Gastroesophageal sphincter (tissue), 3 donors: ENCODE results near the gene CPA4.

Experiments
- EP300 ChIP-seq: sonication (generic); formaldehyde crosslinking; IDR thresholded peaks from one replicate; pipeline ENCODE4 v1.6.1; 2017; ENCODE audit warnings: antibody characterized with exemption, mild to moderate bottlenecking
- POLR2AphosphoS5 ChIP-seq: sonication (generic); formaldehyde crosslinking; IDR thresholded peaks from one replicate; pipeline ENCODE4 v1.6.1; 2017; ENCODE audit warnings: antibody characterized with exemption
- TF ChIP-seq, protein P1 (sequence below), 4 experiments: fragments of 200-600 bp in 2 of 4; fragments of 450-650 bp in 2 of 4; sonication (generic) in 1 of 4; IDR thresholded peaks; one replicate each; pipeline ENCODE4 v1.5.1; 2017 to 2019; ENCODE audit warnings: antibody characterized with exemption in 4 of 4, mild to moderate bottlenecking in 2 of 4, moderate library complexity in 2 of 4

DNA sequence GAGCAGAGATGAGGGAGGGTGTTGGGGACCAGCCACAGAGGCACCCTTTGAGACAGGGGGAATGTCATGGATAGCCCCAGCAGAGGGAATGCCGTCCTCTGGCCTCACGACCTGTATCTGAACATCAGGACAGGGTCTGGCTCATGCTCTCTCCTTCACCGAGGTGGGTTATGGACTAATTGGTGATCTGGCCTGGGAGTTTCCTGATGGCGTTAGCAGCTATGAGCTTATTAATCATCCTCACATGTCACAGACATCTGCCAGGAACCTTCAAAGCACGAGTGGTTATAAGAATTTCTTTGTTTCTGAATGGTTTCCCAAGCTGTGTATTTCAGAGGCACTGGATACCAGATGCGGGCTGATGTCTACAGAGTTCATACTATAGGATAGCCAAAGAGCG, 6.9 kb downstream of the CPA4 start:
- TF ChIP-seq, protein P1, sequence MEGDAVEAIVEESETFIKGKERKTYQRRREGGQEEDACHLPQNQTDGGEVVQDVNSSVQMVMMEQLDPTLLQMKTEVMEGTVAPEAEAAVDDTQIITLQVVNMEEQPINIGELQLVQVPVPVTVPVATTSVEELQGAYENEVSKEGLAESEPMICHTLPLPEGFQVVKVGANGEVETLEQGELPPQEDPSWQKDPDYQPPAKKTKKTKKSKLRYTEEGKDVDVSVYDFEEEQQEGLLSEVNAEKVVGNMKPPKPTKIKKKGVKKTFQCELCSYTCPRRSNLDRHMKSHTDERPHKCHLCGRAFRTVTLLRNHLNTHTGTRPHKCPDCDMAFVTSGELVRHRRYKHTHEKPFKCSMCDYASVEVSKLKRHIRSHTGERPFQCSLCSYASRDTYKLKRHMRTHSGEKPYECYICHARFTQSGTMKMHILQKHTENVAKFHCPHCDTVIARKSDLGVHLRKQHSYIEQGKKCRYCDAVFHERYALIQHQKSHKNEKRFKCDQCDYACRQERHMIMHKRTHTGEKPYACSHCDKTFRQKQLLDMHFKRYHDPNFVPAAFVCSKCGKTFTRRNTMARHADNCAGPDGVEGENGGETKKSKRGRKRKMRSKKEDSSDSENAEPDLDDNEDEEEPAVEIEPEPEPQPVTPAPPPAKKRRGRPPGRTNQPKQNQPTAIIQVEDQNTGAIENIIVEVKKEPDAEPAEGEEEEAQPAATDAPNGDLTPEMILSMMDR (IDR thresholded peaks at IDR 0.05): no peak
- TF ChIP-seq EP300 (no peak), POLR2AphosphoS5 (no peak)
